PFSK-1 (cell line): Measurements from ENCODE around the gene TET3.

Experiments
- FOXP2 ChIP-seq: optimal IDR thresholded peaks from 2 replicates; pipeline ENCODE3; 2011; ENCODE audit warnings: borderline replicate concordance, control low read depth, inconsistent platforms; ENCODE audit not compliant: insufficient read depth; ENCODE audit errors: extremely low read length, extremely low read depth
- POLR2AphosphoS5 ChIP-seq: IDR thresholded peaks from 2 replicates; pipeline ENCODE4 v1.6.1; 2012; ENCODE audit warnings: low read depth, mild to moderate bottlenecking, control low read depth, low read length, moderate library complexity
- REST ChIP-seq, 2 experiments: IDR thresholded peaks; 2 replicates each; pipeline versions ENCODE4 v1.6.1 to v1.8.0; 2011 to 2012; ENCODE audit warnings: low read depth in 2 of 2, low read length in 2 of 2, control low read depth in 1 of 2, inconsistent platforms in 1 of 2, mild to moderate bottlenecking in 1 of 2, moderate library complexity in 1 of 2; ENCODE audit not compliant: insufficient read depth in 1 of 2
- SIN3A ChIP-seq: IDR thresholded peaks from 2 replicates; pipeline ENCODE4 v1.6.1; 2012; ENCODE audit warnings: mild to moderate bottlenecking, low read length, moderate library complexity, borderline replicate concordance; ENCODE audit not compliant: insufficient read depth
- TAF1 ChIP-seq: IDR thresholded peaks from 2 replicates; pipeline ENCODE4 v1.6.1; 2012; ENCODE audit warnings: low read length, control low read depth, borderline replicate concordance; ENCODE audit not compliant: insufficient read depth

TET3 gene

GRCh38 chr2:74029714-74030397, 45.1 kb downstream of the TET3 start:
- TF ChIP-seq REST (IDR thresholded peaks at IDR 0.05; ENCODE audit: insufficient read depth in 1 of 2, low read depth in 2 of 2, low read length in 2 of 2) (no peak), TAF1 (no peak)

GRCh38 chr2:74031221-74031620, 46.5 kb downstream of the TET3 start:
- no peak for TF ChIP-seq POLR2AphosphoS5

GRCh38 chr2:74031959-74032287, 47.2 kb downstream of the TET3 start:
- TF ChIP-seq SIN3A: no peak
- no peak for TF ChIP-seq TAF1
- TF ChIP-seq POLR2AphosphoS5: no peak
- TF ChIP-seq FOXP2: no peak
- no peak for TF ChIP-seq REST (IDR thresholded peaks at IDR 0.05; ENCODE audit: insufficient read depth in 1 of 2, low read depth in 2 of 2, low read length in 2 of 2)

GRCh38 chr2:74033375-74033774, 48.7 kb downstream of the TET3 start:
- no peak for TF ChIP-seq POLR2AphosphoS5
- no peak for TF ChIP-seq FOXP2
- TF ChIP-seq TAF1: no peak
- no peak for TF ChIP-seq REST (IDR thresholded peaks at IDR 0.05; ENCODE audit: insufficient read depth in 1 of 2, low read depth in 2 of 2, low read length in 2 of 2)
- no peak for TF ChIP-seq SIN3A
